Fibroblast of the aortic adventitia (primary cell): Measurements from ENCODE around the gene RTTN. TPM values are rescaled to one million over a fixed set of nuclear protein-coding genes. Genes with fewer than 3 reads are reported as not detected.
A peak's percentile ranks its signal among the peaks of the same experiment; 100 is the strongest.

ENCODE experiments used
- DNase-seq: peaks from one replicate; pipeline ENCODE4 v3.0.0-alpha.2; 2010; ENCODE audit warnings: low read depth
- H3K4me3 ChIP-seq: 2 replicates; pipeline ENCODE4 v1.5.1; 2011; ENCODE audit warnings: low read depth, mild to moderate bottlenecking, control low read depth, low read length, moderate library complexity
- total RNA-seq: library from RNA; depleted of rRNA; stranded (reverse); fragments of >200 nt; gene quantifications from 2 replicates; pipeline ENCODE4 v1.2.3, GENCODE V29; 2012; ENCODE audit warnings: low replicate concordance
- TF ChIP-seq, protein P1 (sequence below): IDR thresholded peaks from 2 replicates; pipeline ENCODE4 v1.5.1; 2011; ENCODE audit warnings: mild to moderate bottlenecking, low read length, control low read depth, inconsistent platforms; ENCODE audit not compliant: insufficient read depth

Gene RTTN
- total RNA-seq, 1 donor = 38.6 TPM

DNA sequence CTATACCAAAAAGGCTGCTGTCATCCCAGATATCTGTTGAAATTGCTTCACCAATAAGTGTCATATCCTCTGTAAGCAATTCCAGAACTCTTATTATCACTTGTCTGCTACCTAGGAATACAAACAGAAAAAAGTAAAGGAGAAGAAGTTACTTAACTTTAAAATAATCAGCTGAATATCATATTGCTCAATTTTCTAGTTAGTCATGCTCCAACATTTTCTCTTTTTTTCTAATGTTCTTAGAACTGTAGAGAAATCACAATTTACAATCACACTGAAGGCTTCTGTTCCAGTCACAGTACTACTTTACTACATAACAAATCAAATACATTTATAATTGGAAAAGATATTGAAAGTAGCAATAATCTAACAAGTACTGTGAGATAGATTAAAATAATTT lies 17.4 kb downstream of the RTTN start:
- H3K4me3 ChIP-seq = no peak overlapping the region
- DNase-seq = peak; percentile 35
- TF ChIP-seq, protein P1, sequence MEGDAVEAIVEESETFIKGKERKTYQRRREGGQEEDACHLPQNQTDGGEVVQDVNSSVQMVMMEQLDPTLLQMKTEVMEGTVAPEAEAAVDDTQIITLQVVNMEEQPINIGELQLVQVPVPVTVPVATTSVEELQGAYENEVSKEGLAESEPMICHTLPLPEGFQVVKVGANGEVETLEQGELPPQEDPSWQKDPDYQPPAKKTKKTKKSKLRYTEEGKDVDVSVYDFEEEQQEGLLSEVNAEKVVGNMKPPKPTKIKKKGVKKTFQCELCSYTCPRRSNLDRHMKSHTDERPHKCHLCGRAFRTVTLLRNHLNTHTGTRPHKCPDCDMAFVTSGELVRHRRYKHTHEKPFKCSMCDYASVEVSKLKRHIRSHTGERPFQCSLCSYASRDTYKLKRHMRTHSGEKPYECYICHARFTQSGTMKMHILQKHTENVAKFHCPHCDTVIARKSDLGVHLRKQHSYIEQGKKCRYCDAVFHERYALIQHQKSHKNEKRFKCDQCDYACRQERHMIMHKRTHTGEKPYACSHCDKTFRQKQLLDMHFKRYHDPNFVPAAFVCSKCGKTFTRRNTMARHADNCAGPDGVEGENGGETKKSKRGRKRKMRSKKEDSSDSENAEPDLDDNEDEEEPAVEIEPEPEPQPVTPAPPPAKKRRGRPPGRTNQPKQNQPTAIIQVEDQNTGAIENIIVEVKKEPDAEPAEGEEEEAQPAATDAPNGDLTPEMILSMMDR = no peak

DNA sequence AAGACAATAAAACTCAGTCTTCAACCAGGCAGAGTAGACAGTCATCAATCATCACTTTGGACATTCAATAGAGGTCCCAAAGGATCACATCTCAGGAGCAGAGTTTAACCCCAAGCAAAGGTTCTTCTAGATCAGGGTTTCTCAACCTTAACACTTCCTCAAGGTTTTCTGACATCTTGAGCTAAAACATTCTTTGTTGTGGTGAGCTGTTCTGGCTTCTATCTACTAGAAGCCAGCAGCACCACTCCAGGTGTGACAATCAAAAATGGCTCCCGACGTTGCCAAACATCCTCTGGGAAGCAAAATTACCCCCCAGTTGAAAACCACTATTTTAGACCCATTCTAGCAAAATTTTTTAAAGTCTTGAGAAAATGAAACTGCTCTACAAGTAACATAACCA lies 22.0 kb downstream of the RTTN start:
- TF ChIP-seq, protein P1 = no peak
- DNase-seq = no peak
- no peak overlapping the region for H3K4me3 ChIP-seq

DNA sequence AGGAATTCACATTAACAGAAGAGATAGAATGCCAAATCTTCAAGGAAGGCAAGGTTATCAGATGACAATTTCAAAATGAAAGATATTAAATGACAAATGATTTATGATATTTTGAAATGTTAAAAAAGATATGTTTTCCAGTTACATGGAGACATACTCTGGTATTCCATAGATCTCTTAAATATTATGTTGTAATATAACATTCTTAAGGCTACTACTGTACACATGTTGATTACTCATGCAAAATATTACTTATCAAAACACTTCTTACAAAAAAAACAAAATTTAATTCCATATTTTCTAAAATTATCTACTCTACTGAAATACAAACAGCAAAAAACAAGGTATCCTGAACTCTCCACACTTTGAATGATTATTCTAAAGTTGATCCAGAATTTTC lies 22.9 kb downstream of the RTTN start:
- H3K4me3 ChIP-seq = no peak overlapping the region
- TF ChIP-seq, protein P1 = no peak
- no peak for DNase-seq

DNA sequence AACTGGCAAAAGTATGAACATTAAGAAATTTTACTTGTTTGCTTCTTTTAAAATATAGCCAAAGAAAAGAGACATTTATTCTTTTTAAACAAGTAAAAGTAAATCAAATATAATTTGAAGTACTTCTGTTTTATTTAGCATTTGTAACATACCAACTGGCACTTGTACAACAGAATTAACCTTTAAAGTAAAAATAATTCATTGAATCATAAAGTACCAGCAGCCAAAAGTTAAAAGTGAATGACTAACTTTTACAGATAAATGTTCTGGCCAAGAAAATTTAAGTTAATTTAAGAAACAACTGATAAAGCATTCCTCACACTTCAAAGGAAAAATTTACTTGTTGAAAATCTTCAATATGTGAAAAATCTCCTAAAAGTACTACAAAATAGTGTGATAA lies 23.8 kb downstream of the RTTN start:
- DNase-seq = peak; percentile 50
- TF ChIP-seq, protein P1 = no peak
- no peak overlapping the region for H3K4me3 ChIP-seq

DNA sequence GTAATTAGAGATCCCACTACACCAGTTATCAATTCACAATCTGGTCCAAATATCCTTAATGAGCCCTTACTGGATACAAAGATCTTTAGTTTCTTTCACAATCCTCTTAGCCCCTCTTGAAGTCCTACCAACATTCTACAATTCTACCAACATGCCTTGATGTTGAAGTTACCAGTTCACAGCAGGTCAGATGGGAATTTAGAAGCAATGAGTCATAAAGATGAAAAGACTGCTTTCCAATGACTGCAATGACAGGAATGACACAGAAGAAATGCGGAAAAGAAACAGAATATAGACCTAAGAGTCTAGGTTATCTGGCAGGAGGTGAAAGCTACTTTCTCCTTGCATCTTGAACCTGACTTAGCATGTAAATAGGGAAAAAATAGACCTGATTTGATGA lies 24.5 kb downstream of the RTTN start:
- TF ChIP-seq, protein P1 = no peak
- peak; percentile 67 for DNase-seq
- no peak overlapping the region for H3K4me3 ChIP-seq

DNA sequence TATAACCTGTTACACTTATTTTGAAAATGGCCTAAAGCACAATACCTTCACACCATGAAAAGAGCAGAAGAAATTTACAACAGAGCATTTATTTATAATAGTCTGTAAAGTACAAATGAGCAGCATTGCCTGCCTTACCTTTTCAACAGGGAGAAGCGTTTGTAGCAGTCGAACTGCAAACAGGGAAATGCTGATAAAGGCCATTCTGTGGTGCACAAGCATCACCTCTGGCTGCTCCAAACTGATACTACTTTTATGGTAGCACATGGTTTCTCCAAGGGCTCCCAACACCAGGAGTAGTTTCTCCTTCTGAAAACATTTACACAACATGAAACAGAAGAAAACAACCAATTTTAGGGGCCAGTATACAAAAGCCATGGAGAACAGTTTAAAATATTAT lies 28.9 kb downstream of the RTTN start:
- no peak overlapping the region for H3K4me3 ChIP-seq
- TF ChIP-seq, protein P1 = no peak
- no peak for DNase-seq

DNA sequence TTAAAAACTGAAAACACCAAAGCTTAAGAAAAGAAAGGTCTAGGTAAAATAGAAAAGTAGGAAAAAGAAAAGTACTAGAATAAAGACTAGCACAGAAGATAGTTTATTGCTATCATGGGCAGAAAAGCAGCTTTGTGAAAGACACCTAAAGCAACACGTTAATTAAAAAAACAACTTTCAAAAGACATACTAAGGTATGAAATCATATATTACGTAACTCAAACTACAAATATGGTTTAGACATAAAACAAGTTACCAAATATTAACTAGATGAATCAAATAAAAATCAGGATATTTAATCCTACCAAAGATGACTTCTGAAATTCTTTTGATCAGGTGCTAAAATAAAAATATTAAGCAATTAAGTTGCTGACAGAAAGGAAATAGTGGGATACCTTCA lies 30.3 kb downstream of the RTTN start:
- TF ChIP-seq, protein P1 = no peak
- no peak for DNase-seq
- no peak overlapping the region for H3K4me3 ChIP-seq
